PC-3 (cell line): ENCODE measurements around the gene ASXL1.

ENCODE experiments used
- EZH2 ChIP-seq: fragments of 300-600 bp; sonication (generic); IDR thresholded peaks from one replicate; pipeline ENCODE4 v1.6.1; 2017; ENCODE audit warnings: antibody characterized with exemption, mild to moderate bottlenecking, low read length; ENCODE audit not compliant: unreplicated experiment
- TF ChIP-seq, protein P1 (sequence below): fragments of 300-600 bp; sonication (generic); conservative IDR thresholded peaks from 2 replicates; pipeline ENCODE4 v1.5.1; 2017; ENCODE audit warnings: antibody characterized with exemption, low read depth, mild to moderate bottlenecking, low read length

DNA sequence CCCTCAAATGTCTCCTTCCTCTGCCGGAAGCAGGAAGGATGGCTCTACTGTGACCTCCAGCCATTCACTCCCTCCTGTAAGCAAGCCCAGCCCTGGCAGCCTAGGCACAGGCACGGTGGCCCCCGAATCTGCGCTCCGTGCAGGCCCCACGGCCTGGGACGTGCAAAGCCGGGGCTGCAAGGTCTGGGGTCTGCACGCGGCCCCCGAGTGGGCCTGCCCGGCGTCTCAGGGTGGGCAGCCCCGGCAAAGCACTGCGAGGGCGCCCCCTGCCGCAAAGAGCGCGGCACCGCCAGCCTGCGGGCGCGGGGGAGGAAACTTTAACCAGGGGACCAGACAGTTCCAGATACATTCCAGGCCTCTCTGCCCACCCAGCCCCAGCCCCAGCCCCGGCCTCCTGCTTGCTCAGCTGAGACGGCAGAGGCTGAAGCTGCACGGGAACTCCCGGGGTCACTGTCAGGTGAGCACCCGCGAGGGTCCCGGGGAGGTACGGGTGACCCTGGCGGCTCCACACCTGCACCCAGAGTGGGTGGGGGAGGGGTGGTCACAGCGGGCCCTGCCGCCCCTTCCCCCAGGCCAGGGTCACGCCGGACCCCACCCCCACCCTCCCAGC, 98.8 kb downstream of the ASXL1 start:
- TF ChIP-seq, protein P1, sequence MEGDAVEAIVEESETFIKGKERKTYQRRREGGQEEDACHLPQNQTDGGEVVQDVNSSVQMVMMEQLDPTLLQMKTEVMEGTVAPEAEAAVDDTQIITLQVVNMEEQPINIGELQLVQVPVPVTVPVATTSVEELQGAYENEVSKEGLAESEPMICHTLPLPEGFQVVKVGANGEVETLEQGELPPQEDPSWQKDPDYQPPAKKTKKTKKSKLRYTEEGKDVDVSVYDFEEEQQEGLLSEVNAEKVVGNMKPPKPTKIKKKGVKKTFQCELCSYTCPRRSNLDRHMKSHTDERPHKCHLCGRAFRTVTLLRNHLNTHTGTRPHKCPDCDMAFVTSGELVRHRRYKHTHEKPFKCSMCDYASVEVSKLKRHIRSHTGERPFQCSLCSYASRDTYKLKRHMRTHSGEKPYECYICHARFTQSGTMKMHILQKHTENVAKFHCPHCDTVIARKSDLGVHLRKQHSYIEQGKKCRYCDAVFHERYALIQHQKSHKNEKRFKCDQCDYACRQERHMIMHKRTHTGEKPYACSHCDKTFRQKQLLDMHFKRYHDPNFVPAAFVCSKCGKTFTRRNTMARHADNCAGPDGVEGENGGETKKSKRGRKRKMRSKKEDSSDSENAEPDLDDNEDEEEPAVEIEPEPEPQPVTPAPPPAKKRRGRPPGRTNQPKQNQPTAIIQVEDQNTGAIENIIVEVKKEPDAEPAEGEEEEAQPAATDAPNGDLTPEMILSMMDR = peak; percentile 86
- no peak for TF ChIP-seq EZH2
